WTC11 (cell line): ENCODE data around the gene ZNF609. TPM values are rescaled to one million over a fixed set of nuclear protein-coding genes. Genes with fewer than 3 reads are reported as not detected.

Experiments used
- ATAC-seq: fragments of 200-7000 bp; cut with Tn5 transposase; 2 replicates; pipeline ENCODE4 v1.10.0; 2021; ENCODE audit warnings: mild to moderate bottlenecking, moderate library complexity
- CTCF ChIA-PET: fragments of 300-600 bp; sonication (Branson Sonifier 250); formaldehyde crosslinking; loops from one replicate; lab custom pipeline; 2021; ENCODE audit warnings: antibody characterized with exemption; lab: Charles Lee
- POLR2A ChIA-PET: fragments of 350-600 bp; sonication (Branson Sonifier 250); formaldehyde crosslinking; loops from one replicate; lab custom pipeline; 2021; ENCODE audit warnings: antibody characterized with exemption; lab: Charles Lee
- DNase-seq: peaks from one replicate; pipeline ENCODE4 v3.0.0; 2021; ENCODE audit warnings: low spot score
- H3K27ac Mint-ChIP-seq: 2 replicates; pipeline ENCODE4 v1.8.0; 2021; ENCODE audit warnings: mixed read lengths
- H3K27me3 Mint-ChIP-seq: 2 replicates; pipeline ENCODE4 v1.8.0; 2021; ENCODE audit warnings: low read depth, mild to moderate bottlenecking, moderate library complexity, mixed read lengths
- H3K36me3 Mint-ChIP-seq: 2 replicates; pipeline ENCODE4 v1.8.0; 2021; ENCODE audit warnings: mixed read lengths
- H3K4me1 Mint-ChIP-seq: 2 replicates; pipeline ENCODE4 v1.8.0; 2022; ENCODE audit warnings: mixed read lengths
- H3K4me3 Mint-ChIP-seq: 2 replicates; pipeline ENCODE4 v1.8.0; 2021; ENCODE audit warnings: mild to moderate bottlenecking, moderate library complexity, mixed read lengths
- H3K9me3 Mint-ChIP-seq: 2 replicates; pipeline ENCODE4 v1.8.0; 2021; ENCODE audit warnings: mixed read lengths
- GTF2I ChIP-seq: fragments of 250-450 bp; sonication (Bioruptor Pico); conservative IDR thresholded peaks from 2 replicates; pipeline ENCODE4 v1.4.0; 2021; ENCODE audit warnings: mild to moderate bottlenecking
- IRF2 ChIP-seq: sonication (generic); formaldehyde crosslinking; IDR thresholded peaks from 2 replicates; pipeline ENCODE4 v1.8.0; 2022; ENCODE audit warnings: low read depth, missing genetic modification reagents, borderline replicate concordance
- MXD4 ChIP-seq: fragments of 250-450 bp; sonication (Bioruptor Pico); IDR thresholded peaks from 2 replicates; pipeline ENCODE4 v1.8.0; 2021; ENCODE audit warnings: mild to moderate bottlenecking, moderate library complexity, borderline replicate concordance
- RORB ChIP-seq: fragments of 250-450 bp; sonication (Bioruptor Pico); IDR thresholded peaks from 2 replicates; pipeline ENCODE4 v1.9.0; 2021; ENCODE audit warnings: mild to moderate bottlenecking
- SP1 ChIP-seq: sonication (generic); formaldehyde crosslinking; conservative IDR thresholded peaks from 2 replicates; pipeline ENCODE4 v1.8.1; 2022; ENCODE audit warnings: missing genetic modification reagents
- STAT6 ChIP-seq: sonication (generic); formaldehyde crosslinking; conservative IDR thresholded peaks from 2 replicates; pipeline ENCODE4 v1.8.1; 2023; ENCODE audit warnings: mild to moderate bottlenecking, low read depth, missing genetic modification reagents, moderate library complexity
- TEAD4 ChIP-seq: sonication (generic); formaldehyde crosslinking; IDR thresholded peaks from 2 replicates; pipeline ENCODE4 v1.8.0; 2022; ENCODE audit warnings: mild to moderate bottlenecking, missing genetic modification reagents
- ZNF121 ChIP-seq: sonication (generic); formaldehyde crosslinking; IDR thresholded peaks from 2 replicates; pipeline ENCODE4 v1.8.0; 2023; ENCODE audit warnings: missing genetic modification reagents
- ZNF317 ChIP-seq: sonication (generic); formaldehyde crosslinking; IDR thresholded peaks from 2 replicates; pipeline ENCODE4 v1.8.1; 2023; ENCODE audit warnings: low read depth, mild to moderate bottlenecking, moderate library complexity, missing genetic modification reagents, borderline replicate concordance
- ZNF425 ChIP-seq: fragments of 250-450 bp; sonication (Bioruptor Pico); conservative IDR thresholded peaks from 2 replicates; pipeline ENCODE4 v1.9.0; 2021; ENCODE audit warnings: mild to moderate bottlenecking
- total RNA-seq: library from RNA; stranded (reverse); gene quantifications from 3 replicates; pipeline ENCODE4 v1.2.3, GENCODE V29; 2021
- TF ChIP-seq, protein P1 (sequence below): fragments of 250-450 bp; sonication (Bioruptor Pico); IDR thresholded peaks from 2 replicates; pipeline ENCODE4 v2.1.2; 2022; ENCODE audit warnings: mild to moderate bottlenecking, moderate library complexity
- TF ChIP-seq, protein P2 (sequence below): fragments of 250-450 bp; sonication (Bioruptor Pico); IDR thresholded peaks from 2 replicates; pipeline ENCODE4 v1.9.0; 2021; ENCODE audit warnings: moderate library complexity, mild to moderate bottlenecking, inconsistent platforms, borderline replicate concordance
- TF ChIP-seq, protein P3 (sequence below): sonication (generic); formaldehyde crosslinking; IDR thresholded peaks from 2 replicates; pipeline ENCODE4 v1.8.0; 2022; ENCODE audit warnings: mild to moderate bottlenecking, missing genetic modification reagents
- TF ChIP-seq, protein P4 (sequence below): sonication (generic); formaldehyde crosslinking; IDR thresholded peaks from 2 replicates; pipeline ENCODE4 v1.8.1; 2022; ENCODE audit warnings: low read depth, mild to moderate bottlenecking, moderate library complexity, missing genetic modification reagents, borderline replicate concordance
- TF ChIP-seq, protein P5 (sequence below): sonication (generic); formaldehyde crosslinking; IDR thresholded peaks from 2 replicates; pipeline ENCODE4 v1.8.1; 2022; ENCODE audit warnings: missing genetic modification reagents, borderline replicate concordance

Gene ZNF609
- total RNA-seq, 1 experiment from 2014 or later, result 47.4 TPM

- DNase-seq (no peak), ATAC-seq (no peak)
- no peaks in the 10 kb centered on the region for H3K27me3 Mint-ChIP-seq
- no peaks in the 10 kb centered on the region for H3K4me1 Mint-ChIP-seq
- POLR2A ChIA-PET, result no interaction called here
- H3K27ac Mint-ChIP-seq, result no peak overlapping the region
- no peaks in the 10 kb centered on the region for H3K9me3 Mint-ChIP-seq
- CTCF ChIA-PET, result no interaction called here
- TF ChIP-seq IRF2 (CRISPR knock-in tag) (no peak), STAT6 (no peak), GTF2I (CRISPR knock-in tag) (no peak), MXD4 (CRISPR knock-in tag) (no peak), ZNF317 (CRISPR knock-in tag) (no peak), RORB (CRISPR knock-in tag) (no peak), SP1 (CRISPR knock-in tag) (no peak), ZNF425 (no peak), TEAD4 (CRISPR knock-in tag) (no peak), ZNF121 (no peak)
- TF ChIP-seq, protein P1, sequence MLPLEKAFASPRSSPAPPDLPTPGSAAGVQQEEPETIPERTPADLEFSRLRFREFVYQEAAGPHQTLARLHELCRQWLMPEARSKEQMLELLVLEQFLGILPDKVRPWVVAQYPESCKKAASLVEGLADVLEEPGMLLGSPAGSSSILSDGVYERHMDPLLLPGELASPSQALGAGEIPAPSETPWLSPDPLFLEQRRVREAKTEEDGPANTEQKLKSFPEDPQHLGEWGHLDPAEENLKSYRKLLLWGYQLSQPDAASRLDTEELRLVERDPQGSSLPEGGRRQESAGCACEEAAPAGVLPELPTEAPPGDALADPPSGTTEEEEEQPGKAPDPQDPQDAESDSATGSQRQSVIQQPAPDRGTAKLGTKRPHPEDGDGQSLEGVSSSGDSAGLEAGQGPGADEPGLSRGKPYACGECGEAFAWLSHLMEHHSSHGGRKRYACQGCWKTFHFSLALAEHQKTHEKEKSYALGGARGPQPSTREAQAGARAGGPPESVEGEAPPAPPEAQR (CRISPR knock-in tag), result no peak
- TF ChIP-seq, protein P2, sequence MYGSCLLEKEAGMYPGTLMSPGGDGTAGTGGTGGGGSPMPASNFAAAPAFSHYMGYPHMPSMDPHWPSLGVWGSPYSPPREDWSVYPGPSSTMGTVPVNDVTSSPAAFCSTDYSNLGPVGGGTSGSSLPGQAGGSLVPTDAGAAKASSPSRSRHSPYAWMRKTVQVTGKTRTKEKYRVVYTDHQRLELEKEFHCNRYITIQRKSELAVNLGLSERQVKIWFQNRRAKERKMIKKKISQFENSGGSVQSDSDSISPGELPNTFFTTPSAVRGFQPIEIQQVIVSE (CRISPR knock-in tag), result no peak
- TF ChIP-seq, protein P3, sequence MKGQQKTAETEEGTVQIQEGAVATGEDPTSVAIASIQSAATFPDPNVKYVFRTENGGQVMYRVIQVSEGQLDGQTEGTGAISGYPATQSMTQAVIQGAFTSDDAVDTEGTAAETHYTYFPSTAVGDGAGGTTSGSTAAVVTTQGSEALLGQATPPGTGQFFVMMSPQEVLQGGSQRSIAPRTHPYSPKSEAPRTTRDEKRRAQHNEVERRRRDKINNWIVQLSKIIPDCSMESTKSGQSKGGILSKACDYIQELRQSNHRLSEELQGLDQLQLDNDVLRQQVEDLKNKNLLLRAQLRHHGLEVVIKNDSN (CRISPR knock-in tag), result no peak
- TF ChIP-seq, protein P4, sequence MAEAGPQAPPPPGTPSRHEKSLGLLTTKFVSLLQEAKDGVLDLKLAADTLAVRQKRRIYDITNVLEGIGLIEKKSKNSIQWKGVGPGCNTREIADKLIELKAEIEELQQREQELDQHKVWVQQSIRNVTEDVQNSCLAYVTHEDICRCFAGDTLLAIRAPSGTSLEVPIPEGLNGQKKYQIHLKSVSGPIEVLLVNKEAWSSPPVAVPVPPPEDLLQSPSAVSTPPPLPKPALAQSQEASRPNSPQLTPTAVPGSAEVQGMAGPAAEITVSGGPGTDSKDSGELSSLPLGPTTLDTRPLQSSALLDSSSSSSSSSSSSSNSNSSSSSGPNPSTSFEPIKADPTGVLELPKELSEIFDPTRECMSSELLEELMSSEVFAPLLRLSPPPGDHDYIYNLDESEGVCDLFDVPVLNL (CRISPR knock-in tag), result no peak
- TF ChIP-seq, protein P5, sequence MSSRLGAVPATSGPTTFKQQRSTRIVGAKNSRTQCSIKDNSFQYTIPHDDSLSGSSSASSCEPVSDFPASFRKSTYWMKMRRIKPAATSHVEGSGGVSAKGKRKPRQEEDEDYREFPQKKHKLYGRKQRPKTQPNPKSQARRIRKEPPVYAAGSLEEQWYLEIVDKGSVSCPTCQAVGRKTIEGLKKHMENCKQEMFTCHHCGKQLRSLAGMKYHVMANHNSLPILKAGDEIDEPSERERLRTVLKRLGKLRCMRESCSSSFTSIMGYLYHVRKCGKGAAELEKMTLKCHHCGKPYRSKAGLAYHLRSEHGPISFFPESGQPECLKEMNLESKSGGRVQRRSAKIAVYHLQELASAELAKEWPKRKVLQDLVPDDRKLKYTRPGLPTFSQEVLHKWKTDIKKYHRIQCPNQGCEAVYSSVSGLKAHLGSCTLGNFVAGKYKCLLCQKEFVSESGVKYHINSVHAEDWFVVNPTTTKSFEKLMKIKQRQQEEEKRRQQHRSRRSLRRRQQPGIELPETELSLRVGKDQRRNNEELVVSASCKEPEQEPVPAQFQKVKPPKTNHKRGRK (CRISPR knock-in tag), result no peak
- 0 out of 2 replicates have a peak, but pooled peaks cover 2% of the 10 kb centered on the region for H3K36me3 Mint-ChIP-seq
- H3K4me3 Mint-ChIP-seq, result no peak overlapping the region
Observed at GRCh38 chr15:64447536-64448315, 12.7 kb upstream of the ZNF609 start.
